Adrenal gland (tissue), 5 donors: ENCODE data around the gene CNGA3.

Source experiments
- CTCF ChIP-seq, 6 experiments: fragments of 450-650 bp in 4 of 6; fragments of 200-600 bp in 2 of 6; sonication (generic) in 1 of 6; IDR thresholded peaks; 1 replicate in 5 of 6; 2 replicates in 1 of 6; pipeline versions ENCODE4 v1.5.1 to v1.8.0; 2016 to 2021; ENCODE audit warnings: antibody characterized with exemption in 6 of 6, mild to moderate bottlenecking in 2 of 6, moderate library complexity in 1 of 6
- POLR2A ChIP-seq, 2 donors: fragments of 450-650 bp; IDR thresholded peaks; one replicate each; pipeline ENCODE4 v1.6.1; 2017; ENCODE audit warnings: antibody characterized with exemption in 2 of 2, mild to moderate bottlenecking in 2 of 2, moderate library complexity in 1 of 2
- donor health status: DM: no; HTN: no; CAD: no.

GRCh38 chr2:98388081-98388480 is 41.8 kb downstream of the CNGA3 start:
- TF ChIP-seq CTCF (IDR thresholded peaks at IDR 0.05) (no peak), POLR2A (IDR thresholded peaks at IDR 0.05) (no peak)
